PFSK-1 (cell line): ENCODE measurements around the gene SLC4A4.

Experiments
- SIN3A ChIP-seq: IDR thresholded peaks from 2 replicates; pipeline ENCODE4 v1.6.1; 2012; ENCODE audit warnings: mild to moderate bottlenecking, low read length, moderate library complexity, borderline replicate concordance; ENCODE audit not compliant: insufficient read depth
- TAF1 ChIP-seq: IDR thresholded peaks from 2 replicates; pipeline ENCODE4 v1.6.1; 2012; ENCODE audit warnings: low read length, control low read depth, borderline replicate concordance; ENCODE audit not compliant: insufficient read depth

GRCh38 chr4:71584585-71584984 lies 245.8 kb downstream of the SLC4A4 start:
- TF ChIP-seq SIN3A (no peak), TAF1 (no peak)
